Gastroesophageal sphincter (tissue), 4 donors: ENCODE data around the gene LRRIQ1. TPM values are rescaled to one million over a fixed set of nuclear protein-coding genes. Genes with fewer than 3 reads are reported as not detected.

Experiments
- ATAC-seq: fragments of 150-250 bp; one replicate; pipeline ENCODE4 v1.9.1; 2016; ENCODE audit warnings: mild to moderate bottlenecking, moderate library complexity
- H3K27ac ChIP-seq, 4 donors: fragments of 200-600 bp; sonication (generic) in 3 of 4; 1 replicate in 3 of 4; 2 replicates in 1 of 4; pipeline ENCODE4 v1.5.1; 2016 to 2019
- H3K27me3 ChIP-seq: fragments of 200-600 bp; sonication (generic); one replicate; pipeline ENCODE4 v1.5.1; 2019
- H3K36me3 ChIP-seq, 2 donors: fragments of 200-600 bp; sonication (generic); one replicate each; pipeline ENCODE4 v1.5.1; 2019; ENCODE audit warnings: control low read depth in 1 of 2
- H3K4me1 ChIP-seq, 3 donors: fragments of 200-600 bp; sonication (generic); 1 replicate in 2 of 3; 2 replicates in 1 of 3; pipeline ENCODE4 v1.5.1; 2016 to 2019; ENCODE audit warnings: control low read depth in 2 of 3
- H3K4me3 ChIP-seq, 2 donors: fragments of 200-600 bp; sonication (generic); one replicate each; pipeline ENCODE4 v1.5.1; 2019; ENCODE audit warnings: mild to moderate bottlenecking in 1 of 2, moderate library complexity in 1 of 2
- H3K9me3 ChIP-seq, 3 donors: fragments of 200-600 bp; sonication (generic); one replicate each; pipeline ENCODE4 v1.5.1; 2017 to 2019; ENCODE audit warnings: control low read depth in 2 of 3
- CTCF ChIP-seq, 4 experiments: fragments of 200-600 bp in 2 of 4; fragments of 450-650 bp in 2 of 4; sonication (generic) in 1 of 4; IDR thresholded peaks; one replicate each; pipeline ENCODE4 v1.5.1; 2017 to 2019; ENCODE audit warnings: antibody characterized with exemption in 4 of 4, mild to moderate bottlenecking in 2 of 4, moderate library complexity in 2 of 4
- EP300 ChIP-seq: sonication (generic); formaldehyde crosslinking; IDR thresholded peaks from one replicate; pipeline ENCODE4 v1.6.1; 2017; ENCODE audit warnings: antibody characterized with exemption, mild to moderate bottlenecking
- POLR2A ChIP-seq, 2 donors: fragments of 450-650 bp; IDR thresholded peaks; one replicate each; pipeline ENCODE4 v1.6.1; 2017; ENCODE audit warnings: antibody characterized with exemption in 2 of 2, mild to moderate bottlenecking in 2 of 2, moderate library complexity in 1 of 2
- POLR2AphosphoS5 ChIP-seq: sonication (generic); formaldehyde crosslinking; IDR thresholded peaks from one replicate; pipeline ENCODE4 v1.6.1; 2017; ENCODE audit warnings: antibody characterized with exemption
- WGBS, 2 donors: methylation state at CpG; one replicate each; pipeline ENCODE4 v1.1.5; 2018; ENCODE audit warnings: low coverage in 1 of 2; 5-methylcytosine and 5-hydroxymethylcytosine counted together
- total RNA-seq, 4 donors: library from RNA; depleted of rRNA; stranded (reverse); fragments of >200 nt; gene quantifications; one replicate each; pipeline ENCODE4 v1.1.0, GENCODE V29; 2016

Gene LRRIQ1
- total RNA-seq, 4 donors from 2014 or later = 0.31 to 1.4 (median 0.54) TPM; not detected in 1

GRCh38 chr12:85257671-85258070, 221.5 kb downstream of the LRRIQ1 start:
- TF ChIP-seq EP300 (no peak), POLR2AphosphoS5 (no peak), CTCF (IDR thresholded peaks at IDR 0.05) (no peak), POLR2A (IDR thresholded peaks at IDR 0.05) (no peak)
- Histone ChIP-seq H3K4me3 (no peak overlapping the region), H3K4me1 (no peaks in the 10 kb centered on the region), H3K27me3 (no peaks in the 10 kb centered on the region), H3K9me3 (no peaks in the 10 kb centered on the region), H3K27ac (no peak overlapping the region), H3K36me3 (no peaks in the 10 kb centered on the region)
- WGBS, 2 donors = 89 to 100% methylated on average over 1 of the region's 1 CpG
- no peak for ATAC-seq

GRCh38 chr12:85260447-85260846, 224.3 kb downstream of the LRRIQ1 start:
- WGBS, 2 donors = 77 to 94% methylated on average over 2 of the region's 2 CpGs
- no peaks in the 10 kb centered on the region for H3K36me3 ChIP-seq
- H3K4me1 ChIP-seq = no peaks in the 10 kb centered on the region
- TF ChIP-seq EP300 = no peak
- TF ChIP-seq CTCF (IDR thresholded peaks at IDR 0.05) = no peak
- no peak for TF ChIP-seq POLR2AphosphoS5
- TF ChIP-seq POLR2A (IDR thresholded peaks at IDR 0.05) = no peak
- H3K27ac ChIP-seq = no peak overlapping the region
- H3K9me3 ChIP-seq = no peaks in the 10 kb centered on the region
- no peak overlapping the region for H3K4me3 ChIP-seq
- ATAC-seq = no peak
- H3K27me3 ChIP-seq = no peaks in the 10 kb centered on the region

- no peak for ATAC-seq
- TF ChIP-seq EP300 = no peak
- Histone ChIP-seq H3K27me3 (no peaks in the 10 kb centered on the region), H3K4me3 (no peak overlapping the region), H3K36me3 (no peaks in the 10 kb centered on the region), H3K4me1 (no peaks in the 10 kb centered on the region), H3K9me3 (no peaks in the 10 kb centered on the region), H3K27ac (no peak overlapping the region)
- WGBS, 2 donors = 51 to 74% methylated on average over 3 of the region's 3 CpGs
Measured at GRCh38 chr12:85260896-85261295, 224.7 kb downstream of the LRRIQ1 start.

DNA sequence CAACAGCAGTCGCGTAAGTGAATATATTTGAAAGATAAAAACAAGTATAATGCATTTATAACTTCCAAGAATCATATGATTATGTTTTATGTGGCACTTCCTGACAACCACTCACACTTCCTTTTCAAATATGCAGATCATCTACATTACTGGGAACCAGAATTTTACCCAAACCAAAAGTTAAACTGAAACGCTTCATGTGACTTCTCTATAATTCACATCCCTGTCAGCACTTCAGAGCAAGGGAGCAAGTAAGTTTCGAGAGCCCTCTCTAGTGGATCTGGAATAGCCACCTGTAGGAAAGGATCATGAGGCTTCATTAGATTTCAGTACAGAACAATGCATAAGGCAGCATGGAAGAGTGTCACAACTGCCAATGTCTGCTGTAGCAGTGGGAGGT, 230.2 kb downstream of the LRRIQ1 start:
- Histone ChIP-seq H3K27me3 (peaks cover 6% of the 10 kb centered on the region), H3K4me1 (no peaks in the 10 kb centered on the region), H3K27ac (no peak overlapping the region), H3K4me3 (no peak overlapping the region), H3K36me3 (no peaks in the 10 kb centered on the region), H3K9me3 (no peaks in the 10 kb centered on the region)
- ATAC-seq = no peak
- WGBS, 2 donors = 65 to 72% methylated on average over 3 to 4 of the region's 4 CpGs
- TF ChIP-seq EP300 (no peak), CTCF (IDR thresholded peaks at IDR 0.05) (no peak), POLR2AphosphoS5 (no peak), POLR2A (IDR thresholded peaks at IDR 0.05) (no peak)

- Histone ChIP-seq H3K4me3 (no peak overlapping the region), H3K27me3 (peaks cover 71% of the 10 kb centered on the region), H3K9me3 (peaks cover 0 to 11% (median 0%) of the 10 kb centered on the region in 3 donors), H3K4me1 (peaks cover 0 to 8% (median 0%) of the 10 kb centered on the region in 3 donors), H3K27ac (no peak overlapping the region), H3K36me3 (no peaks in the 10 kb centered on the region)
- WGBS, 2 donors = 6 to 7% methylated on average over 20 to 22 of the region's 37 CpGs
- TF ChIP-seq EP300 (no peak), POLR2A (IDR thresholded peaks at IDR 0.05) (no peak), CTCF (IDR thresholded peaks at IDR 0.05) (no peak), POLR2AphosphoS5 (no peak)
- no peak for ATAC-seq
Measured at GRCh38 chr12:85273381-85274314, 237.5 kb downstream of the LRRIQ1 start.
